HG03575 (cell line): ENCODE measurements around the gene CERCAM.

Experiments used
- ATAC-seq: cut with Tn5 transposase; IDR thresholded peaks from one replicate; pipeline ENCODE4 v1.9.1; 2021; ENCODE audit not compliant: unreplicated experiment, insufficient number of reproducible peaks, low FRiP score; ENCODE audit errors: extremely low read depth

CERCAM gene

GRCh38 chr9:128420651-128421481, at the start of gene CERCAM:
Gene CERCAM (plus strand): TSS chr9:128420857. CDS start chr9:128420878, 21 bp downstream.
- ATAC-seq, result no peak

- ATAC-seq, result no peak
These were observed 49.0 kb upstream of the CERCAM start for GRCh38 chr9:128371630-128372117.

GRCh38 chr9:128372188-128372641, 48.4 kb upstream of the CERCAM start:
- ATAC-seq, result no peak

- no peak for ATAC-seq
These were observed 47.9 kb upstream of the CERCAM start for GRCh38 chr9:128372784-128373183.

GRCh38 chr9:128374221-128374675, 46.4 kb upstream of the CERCAM start:
- ATAC-seq, result no peak

- ATAC-seq, result no peak
These were observed 44.8 kb upstream of the CERCAM start for GRCh38 chr9:128375865-128376264.

GRCh38 chr9:128382261-128382660, 38.4 kb upstream of the CERCAM start:
- ATAC-seq, result no peak

- no peak for ATAC-seq
These were observed 37.5 kb upstream of the CERCAM start for GRCh38 chr9:128383007-128383753.

GRCh38 chr9:128383791-128384190, 36.9 kb upstream of the CERCAM start:
- no peak for ATAC-seq

GRCh38 chr9:128384801-128385495, 35.7 kb upstream of the CERCAM start:
- ATAC-seq, result no peak

GRCh38 chr9:128385496-128386460, 34.9 kb upstream of the CERCAM start:
- no peak for ATAC-seq

- no peak for ATAC-seq
These were observed 32.5 kb upstream of the CERCAM start for GRCh38 chr9:128388150-128388549.

GRCh38 chr9:128389395-128390149, 31.1 kb upstream of the CERCAM start:
- no peak for ATAC-seq

- ATAC-seq, result no peak
These were observed 30.4 kb upstream of the CERCAM start for GRCh38 chr9:128390150-128390812.

GRCh38 chr9:128390813-128391711, 29.6 kb upstream of the CERCAM start:
- ATAC-seq, result no peak

GRCh38 chr9:128391956-128392301, 28.7 kb upstream of the CERCAM start:
- no peak for ATAC-seq
